K562 (cell line): Measurements from ENCODE around the gene LRRK1. TPM values are rescaled to one million over a fixed set of nuclear protein-coding genes. Genes with fewer than 3 reads are reported as not detected.

Experiments used
- CREM ChIP-seq: IDR thresholded peaks from 2 replicates; pipeline ENCODE4 v1.6.1; 2014; ENCODE audit warnings: antibody characterized with exemption, low read depth
- EP400 ChIP-seq: fragments of 450-650 bp; IDR thresholded peaks from 2 replicates; pipeline ENCODE4 v1.6.1; 2017; ENCODE audit warnings: antibody characterized with exemption, mild to moderate bottlenecking, moderate library complexity
- HNRNPLL ChIP-seq: fragments of 200-400 bp; formaldehyde crosslinking; IDR thresholded peaks from 2 replicates; pipeline ENCODE4 v1.6.1; 2017; ENCODE audit warnings: low read length, low read depth, mild to moderate bottlenecking; ENCODE audit not compliant: poor library complexity, severe bottlenecking
- HOXB6 ChIP-seq: fragments of 250-450 bp; sonication (Bioruptor Pico); IDR thresholded peaks from 2 replicates; pipeline ENCODE4 v1.5.1; 2022; ENCODE audit warnings: mild to moderate bottlenecking, borderline replicate concordance
- PATZ1 ChIP-seq: fragments of 250-450 bp; sonication (Bioruptor Pico); IDR thresholded peaks from 2 replicates; pipeline ENCODE4 v1.5.0; 2020; ENCODE audit warnings: mild to moderate bottlenecking, borderline replicate concordance
- PCBP1 ChIP-seq: fragments of 200-400 bp; formaldehyde crosslinking; IDR thresholded peaks from 2 replicates; pipeline ENCODE4 v1.6.1; 2018; ENCODE audit warnings: mild to moderate bottlenecking, low read depth, low read length; ENCODE audit not compliant: poor library complexity, severe bottlenecking
- PHTF2 ChIP-seq: fragments of 250-450 bp; sonication (Bioruptor Pico); IDR thresholded peaks from 2 replicates; pipeline ENCODE4 v1.5.0; 2021; ENCODE audit warnings: mild to moderate bottlenecking
- RBM22 ChIP-seq: fragments of 200-400 bp; formaldehyde crosslinking; IDR thresholded peaks from 2 replicates; pipeline ENCODE4 v1.6.1; 2018; ENCODE audit warnings: low read length, low read depth; ENCODE audit not compliant: poor library complexity, severe bottlenecking
- RFX5 ChIP-seq: IDR thresholded peaks from 2 replicates; pipeline ENCODE4 v1.6.1; 2011; ENCODE audit warnings: low read depth, mild to moderate bottlenecking, improper control_type of control experiment, low read length
- SNRNP70 ChIP-seq: fragments of 200-400 bp; formaldehyde crosslinking; optimal IDR thresholded peaks from 2 replicates; pipeline ENCODE3; 2017; ENCODE audit warnings: low read depth, low read length
- SOX6 ChIP-seq: fragments of 450-650 bp; IDR thresholded peaks from 2 replicates; pipeline ENCODE4 v1.6.1; 2014; ENCODE audit warnings: mild to moderate bottlenecking
- SRSF9 ChIP-seq: fragments of 200-400 bp; formaldehyde crosslinking; IDR thresholded peaks from 2 replicates; pipeline ENCODE4 v1.6.1; 2017; ENCODE audit warnings: low read depth, low read length, borderline replicate concordance
- TBP ChIP-seq: optimal IDR thresholded peaks from 2 replicates; pipeline ENCODE3; 2011; ENCODE audit warnings: low read depth, low read length, improper control_type of control experiment
- UBTF ChIP-seq, 2 experiments: IDR thresholded peaks; 2 replicates each; pipeline ENCODE4 v1.6.1; 2012; ENCODE audit warnings: improper control_type of control experiment in 2 of 2, low read depth in 2 of 2, low read length in 2 of 2, borderline replicate concordance in 1 of 2
- ZBTB9 ChIP-seq: fragments of 450-650 bp; formaldehyde crosslinking; IDR thresholded peaks from 2 replicates; pipeline ENCODE4 v1.4.0; 2020; ENCODE audit warnings: mild to moderate bottlenecking, moderate library complexity
- ZNF3 ChIP-seq: fragments of 250-450 bp; sonication (Bioruptor Pico); IDR thresholded peaks from 2 replicates; pipeline ENCODE4 v1.5.0; 2021; ENCODE audit warnings: mild to moderate bottlenecking, moderate library complexity
- ZNF830 ChIP-seq: fragments of 250-450 bp; sonication (Bioruptor Pico); IDR thresholded peaks from 2 replicates; pipeline ENCODE4 v1.5.0; 2021; ENCODE audit warnings: mild to moderate bottlenecking
- ZSCAN29 ChIP-seq: fragments of 450-650 bp; IDR thresholded peaks from 2 replicates; pipeline ENCODE4 v1.6.1; 2017
- polyA plus RNA-seq, 8 experiments: library from polyadenylated mRNA; depleted of rRNA in 4 of 8; stranded (reverse) in 5 of 8; unstranded in 3 of 8; fragments of >200 nt; fragmentation: Nextera tagmentation in 2 of 8; fragmentation: Illumina TruSeq in 1 of 8; extraction: Ambion mirVana in 2 of 8; extraction: Trizol in 1 of 8; gene quantifications; 2 replicates each; pipeline versions ENCODE4 v1.2.1 to v1.2.3, GENCODE V29; 2011 to 2014; ENCODE audit warnings: inconsistent platforms in 1 of 8, missing spikeins in 1 of 8
- total RNA-seq, 7 experiments: library from RNA; depleted of rRNA in 6 of 7; stranded (reverse); fragments of >200 nt in 6 of 7; fragmentation: Illumina TruSeq in 2 of 7; extraction: Trizol in 2 of 7; gene quantifications; 2 replicates each; pipeline versions ENCODE4 v1.2.1 to v1.2.3, GENCODE V29; 2011 to 2021; ENCODE audit warnings: low replicate concordance in 1 of 7

The LRRK1 gene
- total and polyA plus RNA-seq, 9 of the 15 experiments (the other 6 are each of a cell fraction or from before 2014, with no cell fraction given): 0.01 to 1.5 (median 0.11) TPM

- TF ChIP-seq SRSF9 (no peak), ZSCAN29 (no peak), PHTF2 (CRISPR knock-in tag) (no peak), EP400 (peak; percentile 29; the same call in 1 of the 2 replicates), PATZ1 (CRISPR knock-in tag) (no peak), ZNF830 (CRISPR knock-in tag) (no peak; the same call in 1 of the 2 replicates), RBM22 (no peak), ZNF3 (CRISPR knock-in tag) (no peak), ZBTB9 (CRISPR knock-in tag) (no peak), HOXB6 (CRISPR knock-in tag) (no peak), PCBP1 (no peak), RFX5 (no peak), CREM (no peak; the same call in 1 of the 2 replicates), SNRNP70 (no peak), HNRNPLL (no peak), UBTF (IDR thresholded peaks at IDR 0.05; ENCODE audit: borderline replicate concordance in 1 of 2, low read depth in 2 of 2, low read length in 2 of 2) (no peak), SOX6 (no peak), TBP (no peak)
Observed at GRCh38 chr15:101008158-101009139, 89.3 kb downstream of the LRRK1 start (continued).
